Peyer's patch (tissue), 4 donors: ENCODE results near the gene CST3.

Experiments used
- CTCF ChIP-seq, 6 experiments: fragments of 450-650 bp in 4 of 6; fragments of 200-600 bp in 2 of 6; sonication (generic) in 1 of 6; IDR thresholded peaks; one replicate each; pipeline ENCODE4 v1.5.1; 2017 to 2019; ENCODE audit warnings: antibody characterized with exemption in 6 of 6, mild to moderate bottlenecking in 3 of 6, moderate library complexity in 1 of 6
- POLR2A ChIP-seq, 2 donors: fragments of 450-650 bp; IDR thresholded peaks; one replicate each; pipeline ENCODE4 v1.5.1; 2017; ENCODE audit warnings: antibody characterized with exemption in 2 of 2, mild to moderate bottlenecking in 2 of 2, moderate library complexity in 2 of 2

GRCh38 chr20:23602699-23603098 lies 35.1 kb downstream of the CST3 start:
- TF ChIP-seq POLR2A (IDR thresholded peaks at IDR 0.05) = no peak
- no peak for TF ChIP-seq CTCF (IDR thresholded peaks at IDR 0.05)
